Kidney (tissue), 14 donors: ENCODE results near the gene DISC1. TPM values are rescaled to one million over a fixed set of nuclear protein-coding genes. Genes with fewer than 3 reads are reported as not detected.

Source experiments
- DNase-seq, 5 donors: peaks; one replicate each; pipeline ENCODE4 v3.0.0-alpha.2; 2013 to 2020
- FAIRE-seq: peaks from 2 replicates; lab custom pipeline; 2012; peaks lifted over from hg19 to GRCh38; lab: Jason Lieb, UNC
- H3K27ac ChIP-seq, 2 donors: one replicate each; pipeline ENCODE4 v1.7.0; 2013; ENCODE audit warnings: low read depth in 2 of 2, low read length in 2 of 2, inconsistent platforms in 1 of 2
- H3K27me3 ChIP-seq: one replicate; pipeline ENCODE4 v1.7.1; 2013; ENCODE audit warnings: low read length, inconsistent platforms; ENCODE audit not compliant: control insufficient read depth, insufficient read depth
- H3K36me3 ChIP-seq, 3 donors: one replicate each; pipeline versions ENCODE4 v1.7.0 to v1.7.1; 2013; ENCODE audit warnings: low read length in 3 of 3, control low read depth in 1 of 3, inconsistent platforms in 1 of 3; ENCODE audit not compliant: insufficient read depth in 3 of 3, control insufficient read depth in 2 of 3
- H3K4me1 ChIP-seq, 3 donors: one replicate each; pipeline versions ENCODE4 v1.7.0 to v1.7.1; 2013; ENCODE audit warnings: low read length in 3 of 3, inconsistent platforms in 1 of 3, low read depth in 1 of 3; ENCODE audit not compliant: control insufficient read depth in 2 of 3, insufficient read depth in 2 of 3
- H3K4me3 ChIP-seq, 3 donors: one replicate each; pipeline versions ENCODE4 v1.7.0 to v1.8.1; 2013; ENCODE audit warnings: low read length in 3 of 3, control low read depth in 1 of 3, inconsistent platforms in 1 of 3
- H3K9ac ChIP-seq, 3 donors: one replicate each; pipeline versions ENCODE4 v1.7.0 to v1.7.1; 2013; ENCODE audit warnings: low read length in 3 of 3, control low read depth in 1 of 3, inconsistent platforms in 1 of 3
- H3K9me3 ChIP-seq, 3 donors: one replicate each; pipeline versions ENCODE4 v1.7.0 to v1.7.1; 2013; ENCODE audit warnings: low read length in 3 of 3, control low read depth in 1 of 3, inconsistent platforms in 1 of 3; ENCODE audit not compliant: control insufficient read depth in 2 of 3, insufficient read depth in 1 of 3
- intact Hi-C: fragments of 100-400 bp; cut with DNase I; formaldehyde crosslinking; loops from one replicate; pipeline ENCODE4 v1.11.1; 2022
- polyA plus RNA-seq: library from polyadenylated mRNA; stranded (reverse); fragments of 350-450 nt; fragmentation: Illumina TruSeq; extraction: RNeasy Lipid Tissue Mini Kit (QIAGEN cat#74804); gene quantifications from one replicate; pipeline ENCODE4 v1.2.3, GENCODE V29; 2014; ENCODE audit warnings: low read depth, low replicate concordance; ENCODE audit not compliant: insufficient read depth
- total RNA-seq: library from RNA; stranded (reverse); fragmentation: NEBNext Ultra II Directional; extraction: Animal tissue kit (Norgen Biotek cat#: 25700); gene quantifications from one replicate; pipeline ENCODE4 v1.2.1, GENCODE V29; 2021
- TF ChIP-seq, protein P1 (sequence below): IDR thresholded peaks from 3 replicates; pipeline ENCODE4 v1.5.1; 2012; ENCODE audit warnings: mild to moderate bottlenecking, moderate library complexity, borderline replicate concordance; ENCODE audit not compliant: insufficient read depth; ENCODE audit errors: extremely low read depth
- donor health status: control.
- donor health status: control.
- donor health status: control.
- donor health status: control.
- donor health status: control.
- donor health status: DM: yes; HTN: yes; CAD: no.
- donor health status: Normal renal cell carcinoma (clear cell type).

DISC1 gene
- total and polyA plus RNA-seq, 2 donors from 2014 or later: 0.80 to 15.9 TPM

DNA sequence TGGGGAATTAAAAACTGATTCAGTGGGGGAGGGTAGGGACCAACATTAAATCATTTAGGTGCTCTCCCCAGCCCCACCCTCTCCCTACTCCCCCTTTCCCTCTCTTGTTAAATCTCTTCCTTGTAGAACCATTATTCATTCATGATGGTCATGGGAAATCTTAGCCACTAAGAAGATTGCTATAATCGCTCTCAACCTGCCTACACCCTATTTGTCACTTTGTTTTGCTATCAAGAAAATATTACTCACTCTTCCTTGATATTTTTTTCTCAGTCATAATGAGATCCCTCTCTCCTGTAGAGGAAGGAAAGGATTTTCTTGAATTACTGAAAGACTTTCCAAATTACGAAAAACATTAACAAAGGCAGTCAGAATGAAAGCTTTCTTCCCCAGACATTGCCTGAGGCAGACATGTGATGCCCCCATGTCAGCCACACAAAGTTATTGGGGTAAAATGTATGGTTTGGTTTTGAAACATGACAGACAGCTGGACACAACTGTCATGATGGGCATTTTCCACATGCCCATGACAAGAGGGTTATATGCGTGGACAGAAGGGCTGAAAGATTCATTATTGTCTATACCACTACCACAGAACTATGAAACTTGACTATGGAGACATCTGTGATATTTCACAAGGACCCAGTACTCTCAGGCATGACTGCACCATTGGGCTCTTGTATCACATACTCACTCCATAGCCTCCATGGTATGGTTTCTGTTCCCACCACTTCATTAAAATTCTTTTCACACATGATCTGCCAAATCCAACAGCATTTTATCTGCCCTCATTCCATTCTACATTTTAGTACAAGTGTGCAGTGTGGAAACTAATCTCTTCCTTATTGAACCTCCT lies 420.1 kb downstream of the DISC1 start:
- FAIRE-seq: no peak
- H3K36me3 ChIP-seq: no peaks in the 10 kb centered on the region
- H3K4me3 ChIP-seq: no peak overlapping the region
- no peaks in the 10 kb centered on the region for H3K4me1 ChIP-seq
- no peak overlapping the region for H3K9ac ChIP-seq
- intact Hi-C loops: no loop called here
- TF ChIP-seq, protein P1, sequence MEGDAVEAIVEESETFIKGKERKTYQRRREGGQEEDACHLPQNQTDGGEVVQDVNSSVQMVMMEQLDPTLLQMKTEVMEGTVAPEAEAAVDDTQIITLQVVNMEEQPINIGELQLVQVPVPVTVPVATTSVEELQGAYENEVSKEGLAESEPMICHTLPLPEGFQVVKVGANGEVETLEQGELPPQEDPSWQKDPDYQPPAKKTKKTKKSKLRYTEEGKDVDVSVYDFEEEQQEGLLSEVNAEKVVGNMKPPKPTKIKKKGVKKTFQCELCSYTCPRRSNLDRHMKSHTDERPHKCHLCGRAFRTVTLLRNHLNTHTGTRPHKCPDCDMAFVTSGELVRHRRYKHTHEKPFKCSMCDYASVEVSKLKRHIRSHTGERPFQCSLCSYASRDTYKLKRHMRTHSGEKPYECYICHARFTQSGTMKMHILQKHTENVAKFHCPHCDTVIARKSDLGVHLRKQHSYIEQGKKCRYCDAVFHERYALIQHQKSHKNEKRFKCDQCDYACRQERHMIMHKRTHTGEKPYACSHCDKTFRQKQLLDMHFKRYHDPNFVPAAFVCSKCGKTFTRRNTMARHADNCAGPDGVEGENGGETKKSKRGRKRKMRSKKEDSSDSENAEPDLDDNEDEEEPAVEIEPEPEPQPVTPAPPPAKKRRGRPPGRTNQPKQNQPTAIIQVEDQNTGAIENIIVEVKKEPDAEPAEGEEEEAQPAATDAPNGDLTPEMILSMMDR: no peak
- H3K27ac ChIP-seq: no peak overlapping the region
- DNase-seq: no peak
- no peaks in the 10 kb centered on the region for H3K9me3 ChIP-seq
- no peaks in the 10 kb centered on the region for H3K27me3 ChIP-seq

DNA sequence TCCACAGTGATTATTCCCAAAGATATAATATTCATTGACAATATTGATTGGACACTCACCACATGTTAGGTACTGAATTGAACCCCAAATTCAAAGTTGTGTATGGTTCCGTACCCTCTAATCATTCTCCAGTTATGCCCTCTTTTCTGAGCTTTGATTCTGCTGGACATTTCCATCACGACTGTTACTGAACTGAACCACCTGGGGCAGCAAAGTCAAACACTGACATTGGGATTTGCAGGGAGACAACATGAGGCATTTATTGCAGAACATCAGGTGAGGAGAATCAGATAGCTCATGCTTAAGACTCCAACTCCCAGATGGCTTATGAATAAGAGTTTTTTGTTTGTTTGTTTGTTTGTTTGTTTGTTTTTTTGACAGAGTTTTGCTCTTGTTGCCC lies 420.9 kb downstream of the DISC1 start:
- TF ChIP-seq, protein P1: no peak
- H3K27me3 ChIP-seq: no peaks in the 10 kb centered on the region
- DNase-seq (no peak), FAIRE-seq (no peak)
- H3K36me3 ChIP-seq: no peaks in the 10 kb centered on the region
- no peak overlapping the region for H3K4me3 ChIP-seq
- no peaks in the 10 kb centered on the region for H3K4me1 ChIP-seq
- H3K27ac ChIP-seq: no peak overlapping the region
- no peaks in the 10 kb centered on the region for H3K9me3 ChIP-seq
- no peak overlapping the region for H3K9ac ChIP-seq
- intact Hi-C loops: no loop called here

DNA sequence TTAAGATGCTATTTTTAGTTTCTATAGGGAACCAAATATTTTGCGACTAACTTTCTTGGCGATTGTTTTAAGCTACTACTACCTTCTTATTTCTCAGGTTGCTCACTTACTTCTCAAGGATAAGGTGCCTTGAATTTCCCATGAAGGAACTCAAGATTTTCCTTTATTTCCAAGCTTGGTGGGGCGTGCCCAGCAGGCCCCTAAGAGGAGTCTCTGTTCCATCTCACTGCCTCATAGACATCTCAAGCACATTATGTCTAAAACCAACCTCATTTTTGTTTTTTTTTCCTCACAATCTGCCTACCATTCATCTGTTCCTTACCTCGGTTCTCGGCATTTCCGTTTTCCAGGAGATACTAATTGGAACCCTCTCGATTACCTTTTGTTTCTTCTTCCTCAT lies 421.9 kb downstream of the DISC1 start:
- Histone ChIP-seq H3K27me3 (no peaks in the 10 kb centered on the region), H3K4me3 (no peak overlapping the region), H3K4me1 (no peaks in the 10 kb centered on the region), H3K9me3 (no peaks in the 10 kb centered on the region), H3K27ac (no peak overlapping the region), H3K9ac (no peak overlapping the region), H3K36me3 (no peaks in the 10 kb centered on the region)
- DNase-seq (no peak), FAIRE-seq (no peak)
- TF ChIP-seq, protein P1: no peak
- intact Hi-C loops: no loop called here
